Measurements from ENCODE around the gene C11orf65. TPM values are rescaled to one million over a fixed set of nuclear protein-coding genes. Genes with fewer than 3 reads are reported as not detected.

Gene C11orf65
- total and polyA plus RNA-seq, 2 donors (not counting 1 experiment from before 2014, with no cell fraction given), result 0.25 to 1.4 TPM

GRCh38 chr11:108486828-108487227 lies 19.5 kb upstream of the C11orf65 start:
- Mint-ChIP-seq H3K4me3 (no peak overlapping the region), H3K4me1 (no peaks in the 10 kb centered on the region), H3K27me3 (no peaks in the 10 kb centered on the region), H3K27ac (no peak overlapping the region), H3K9me3 (ENCODE audit: insufficient read depth) (no peaks in the 10 kb centered on the region)
- Histone ChIP-seq H3K27me3 (replicated peaks in 1 of 4; ENCODE audit: control extremely low read depth in 1 of 4, control insufficient read depth in 3 of 4, insufficient read depth in 4 of 4, low read length in 3 of 4) (no peaks in the 10 kb centered on the region), H3K4me3 (ENCODE audit: control extremely low read depth in 1 of 5, extremely low read depth in 1 of 5, insufficient read depth in 1 of 5, low read depth in 2 of 5, low read length in 4 of 5) (no peak overlapping the region), H3K9me3 (ENCODE audit: control extremely low read depth in 1 of 3, control insufficient read depth in 2 of 3, insufficient read depth in 1 of 3, low read length in 2 of 3) (no peaks in the 10 kb centered on the region), H3K27ac (ENCODE audit: low read length in 2 of 2) (no peak overlapping the region), H3K4me2 (replicated peaks; ENCODE audit: low read depth, low read length, poor library complexity, severe bottlenecking) (no peak overlapping the region), H2AFZ (ENCODE audit: insufficient read depth, low read depth, low read length, poor library complexity, severe bottlenecking) (no peak overlapping the region), H3K9ac (ENCODE audit: low read length) (no peak overlapping the region), H3K36me3 (replicated peaks in 1 of 2; ENCODE audit: control extremely low read depth in 1 of 2, control insufficient read depth in 1 of 2, extremely low read depth in 1 of 2, insufficient read depth in 2 of 2, low read length in 1 of 2) (peaks cover 0 to 3% of the 10 kb centered on the region in 2 experiments), H3K79me2 (ENCODE audit: control insufficient read depth, insufficient read depth, low read length) (no peaks in the 10 kb centered on the region), H3K4me1 (ENCODE audit: control insufficient read depth in 2 of 2, insufficient read depth in 2 of 2, low read length in 2 of 2) (no peaks in the 10 kb centered on the region), H4K20me1 (ENCODE audit: control insufficient read depth, insufficient read depth, low read length, poor library complexity, severe bottlenecking) (no peaks in the 10 kb centered on the region)
- TF ChIP-seq, protein P1, sequence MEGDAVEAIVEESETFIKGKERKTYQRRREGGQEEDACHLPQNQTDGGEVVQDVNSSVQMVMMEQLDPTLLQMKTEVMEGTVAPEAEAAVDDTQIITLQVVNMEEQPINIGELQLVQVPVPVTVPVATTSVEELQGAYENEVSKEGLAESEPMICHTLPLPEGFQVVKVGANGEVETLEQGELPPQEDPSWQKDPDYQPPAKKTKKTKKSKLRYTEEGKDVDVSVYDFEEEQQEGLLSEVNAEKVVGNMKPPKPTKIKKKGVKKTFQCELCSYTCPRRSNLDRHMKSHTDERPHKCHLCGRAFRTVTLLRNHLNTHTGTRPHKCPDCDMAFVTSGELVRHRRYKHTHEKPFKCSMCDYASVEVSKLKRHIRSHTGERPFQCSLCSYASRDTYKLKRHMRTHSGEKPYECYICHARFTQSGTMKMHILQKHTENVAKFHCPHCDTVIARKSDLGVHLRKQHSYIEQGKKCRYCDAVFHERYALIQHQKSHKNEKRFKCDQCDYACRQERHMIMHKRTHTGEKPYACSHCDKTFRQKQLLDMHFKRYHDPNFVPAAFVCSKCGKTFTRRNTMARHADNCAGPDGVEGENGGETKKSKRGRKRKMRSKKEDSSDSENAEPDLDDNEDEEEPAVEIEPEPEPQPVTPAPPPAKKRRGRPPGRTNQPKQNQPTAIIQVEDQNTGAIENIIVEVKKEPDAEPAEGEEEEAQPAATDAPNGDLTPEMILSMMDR (IDR thresholded peaks at IDR 0.05), result no peak
- POLR2A ChIA-PET, result no interaction called here
- intact Hi-C loops (cut with micrococcal nuclease), result no loop called here
- CTCF ChIA-PET, result no interaction called here
- DNase-seq, result no peak
- WGBS (ENCODE audit: insufficient coverage), result 96% methylated on average over 3 of the region's 3 CpGs
- no peak for ATAC-seq (ENCODE audit: low read depth)

- ChIA-PET POLR2A (no interaction called here), CTCF (interaction anchor here (0.6 kb wide), 1 partner anchor 1948 kb away, joined by 3 read pairs; no protein-coding TSS in a partner anchor)
- Histone ChIP-seq H3K36me3 (replicated peaks in 1 of 2; ENCODE audit: control extremely low read depth in 1 of 2, control insufficient read depth in 1 of 2, extremely low read depth in 1 of 2, insufficient read depth in 2 of 2, low read length in 1 of 2) (peaks cover 0 to 3% of the 10 kb centered on the region in 2 experiments), H3K4me1 (ENCODE audit: control insufficient read depth in 2 of 2, insufficient read depth in 2 of 2, low read length in 2 of 2) (no peaks in the 10 kb centered on the region), H3K4me3 (ENCODE audit: control extremely low read depth in 1 of 5, extremely low read depth in 1 of 5, insufficient read depth in 1 of 5, low read depth in 2 of 5, low read length in 4 of 5) (no peak overlapping the region), H3K27ac (ENCODE audit: low read length in 2 of 2) (no peak overlapping the region), H3K79me2 (ENCODE audit: control insufficient read depth, insufficient read depth, low read length) (no peaks in the 10 kb centered on the region), H3K9ac (ENCODE audit: low read length) (no peak overlapping the region), H2AFZ (ENCODE audit: insufficient read depth, low read depth, low read length, poor library complexity, severe bottlenecking) (no peak overlapping the region), H4K20me1 (ENCODE audit: control insufficient read depth, insufficient read depth, low read length, poor library complexity, severe bottlenecking) (no peaks in the 10 kb centered on the region), H3K27me3 (replicated peaks in 1 of 4; ENCODE audit: control extremely low read depth in 1 of 4, control insufficient read depth in 3 of 4, insufficient read depth in 4 of 4, low read length in 3 of 4) (no peaks in the 10 kb centered on the region), H3K4me2 (replicated peaks; ENCODE audit: low read depth, low read length, poor library complexity, severe bottlenecking) (no peak overlapping the region), H3K9me3 (ENCODE audit: control extremely low read depth in 1 of 3, control insufficient read depth in 2 of 3, insufficient read depth in 1 of 3, low read length in 2 of 3) (no peaks in the 10 kb centered on the region)
- WGBS (ENCODE audit: insufficient coverage), result 100% methylated on average over 1 of the region's 3 CpGs
- intact Hi-C loops (cut with micrococcal nuclease), result no loop called here
- no peaks in the 10 kb centered on the region for H3K9me3 Mint-ChIP-seq (ENCODE audit: insufficient read depth)
- no peak for DNase-seq
- TF ChIP-seq, protein P1 (IDR thresholded peaks at IDR 0.05), result no peak
- TF ChIP-seq EZH2 (IDR thresholded peaks at IDR 0.05; ENCODE audit: borderline replicate concordance, insufficient read depth, low read depth, low read length, poor library complexity, severe bottlenecking), result no peak
- no peaks in the 10 kb centered on the region for H3K27me3 Mint-ChIP-seq
- no peaks in the 10 kb centered on the region for H3K4me1 Mint-ChIP-seq
- no peak overlapping the region for H3K27ac Mint-ChIP-seq
- no peak overlapping the region for H3K4me3 Mint-ChIP-seq
- no peak for ATAC-seq (ENCODE audit: low read depth)
These were observed 19.0 kb upstream of the C11orf65 start for GRCh38 chr11:108486331-108486730.
